Stromal cell of bone marrow (primary cell): ENCODE results near the gene ADAMTS17.
A peak's percentile ranks its signal among the peaks of the same experiment; 100 is the strongest.
"Not testable (repeated sequence)": the region's sequence is repeated elsewhere in the genome, so short reads cannot be mapped to it uniquely, and the experiment has no call there.

Source experiments
- DNase-seq: peaks from one replicate; pipeline ENCODE4 v3.0.0-alpha.2; 2012; ENCODE audit warnings: low read depth

ADAMTS17 gene

DNA sequence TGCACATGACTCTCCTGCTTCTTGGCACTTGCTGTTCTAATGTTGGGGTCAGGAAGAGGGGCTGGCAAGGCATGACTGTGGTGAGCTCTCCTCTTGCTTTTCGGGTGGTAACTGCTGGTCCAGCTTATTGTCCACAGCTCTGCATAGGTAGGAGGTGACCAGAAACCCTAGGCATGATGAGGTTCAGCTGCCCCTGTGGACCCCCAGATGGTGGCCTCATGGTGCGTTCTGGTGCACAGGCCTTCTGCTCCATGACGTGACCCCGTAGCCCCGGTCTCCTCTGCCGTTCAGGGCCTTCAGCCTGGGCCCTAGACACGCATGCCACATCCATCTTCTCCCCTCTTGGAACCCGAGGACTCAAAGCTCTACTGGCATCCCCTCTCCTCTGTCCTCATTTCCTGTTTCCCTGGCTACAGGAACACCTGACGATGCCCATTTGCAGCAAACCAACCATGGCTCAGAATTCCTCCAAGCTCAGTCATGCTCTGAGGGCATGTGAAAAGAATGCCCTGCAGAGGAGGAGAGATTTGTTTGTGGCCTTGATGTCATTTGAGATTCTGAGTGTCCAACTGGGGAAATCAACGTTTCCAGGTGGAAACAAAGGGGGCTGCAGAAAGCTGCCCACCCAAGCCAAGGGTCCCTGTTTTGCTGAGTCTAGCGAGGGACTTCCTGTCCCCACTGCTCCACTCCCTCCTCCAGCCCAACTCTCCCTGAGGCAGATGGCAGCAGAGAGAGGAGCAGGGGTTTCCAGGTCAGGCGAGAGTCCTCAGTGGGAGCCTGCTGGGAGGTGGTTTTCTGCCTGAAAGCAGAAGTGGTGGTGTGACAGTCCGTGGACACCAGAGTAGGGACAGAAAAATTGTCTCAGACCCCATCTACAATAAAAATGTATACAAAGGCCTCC is 409.8 kb downstream of the ADAMTS17 start:
- DNase-seq = no peak

DNA sequence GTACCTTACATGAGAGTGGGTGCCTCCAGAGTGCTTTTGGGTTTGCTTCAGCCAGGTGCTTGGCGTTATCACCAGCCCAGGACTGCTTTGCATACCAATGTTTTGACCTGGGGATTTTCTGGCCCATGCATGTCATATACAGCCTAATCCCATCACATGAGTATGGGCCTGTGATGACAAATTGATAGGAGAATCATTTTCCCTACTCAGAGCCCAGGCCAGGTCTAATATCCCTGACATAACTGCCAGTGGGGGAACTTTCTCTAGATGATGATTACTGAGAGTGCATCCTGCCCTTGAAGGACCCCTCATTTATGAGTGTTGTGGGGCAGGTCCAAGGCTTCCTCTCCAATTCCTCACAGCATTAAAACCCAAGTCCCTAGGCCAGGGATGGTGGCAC is 411.1 kb downstream of the ADAMTS17 start:
- DNase-seq = no peak

DNA sequence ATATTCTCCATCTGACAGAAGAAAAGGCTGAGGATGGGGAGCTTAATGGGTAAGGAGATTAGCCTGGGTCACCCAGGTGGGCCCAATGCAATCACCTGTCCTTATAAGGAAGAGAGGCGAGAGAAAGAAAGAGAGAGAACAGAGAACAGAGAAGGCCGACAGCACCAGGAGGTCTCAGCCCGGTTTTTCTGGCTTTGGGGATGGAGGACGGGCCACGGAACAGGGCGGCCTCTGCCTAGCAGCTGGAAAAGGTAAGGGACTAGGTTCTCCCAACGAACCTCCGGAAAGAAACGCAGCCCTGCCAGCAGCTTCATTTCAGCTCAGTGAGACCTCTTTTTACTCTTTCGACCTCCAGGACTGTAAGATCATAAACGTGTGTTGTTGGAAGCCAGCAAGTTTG is 412.5 kb downstream of the ADAMTS17 start:
- no peak for DNase-seq

DNA sequence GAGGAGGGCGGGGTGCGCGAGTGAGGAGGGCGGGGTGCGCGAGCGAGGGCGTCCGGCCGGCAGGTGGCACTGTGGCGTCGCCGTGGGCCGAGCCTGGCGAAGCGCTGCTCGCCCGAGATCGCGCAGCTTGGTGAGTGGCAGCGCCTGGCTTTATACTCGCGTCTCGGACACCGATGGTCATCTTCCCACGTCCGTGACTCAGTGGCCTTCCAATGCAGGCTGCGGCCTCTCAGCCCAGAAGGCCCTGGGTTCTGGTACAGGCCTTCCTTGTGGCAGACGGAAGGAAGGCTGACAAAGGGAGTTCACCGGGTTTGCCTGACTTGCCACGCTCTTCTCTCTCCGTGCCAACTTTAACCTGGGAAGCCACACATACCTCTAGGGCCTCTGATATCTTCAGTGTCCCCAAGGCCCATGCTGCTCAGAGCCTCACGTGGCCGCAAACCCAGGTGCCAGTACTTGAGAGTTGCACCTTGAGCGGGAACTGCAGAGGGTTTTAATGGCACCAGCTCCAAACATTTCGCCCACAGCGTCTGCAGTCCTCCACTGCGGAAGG is 413.3 kb downstream of the ADAMTS17 start:
- DNase-seq = peak; percentile 54

DNA sequence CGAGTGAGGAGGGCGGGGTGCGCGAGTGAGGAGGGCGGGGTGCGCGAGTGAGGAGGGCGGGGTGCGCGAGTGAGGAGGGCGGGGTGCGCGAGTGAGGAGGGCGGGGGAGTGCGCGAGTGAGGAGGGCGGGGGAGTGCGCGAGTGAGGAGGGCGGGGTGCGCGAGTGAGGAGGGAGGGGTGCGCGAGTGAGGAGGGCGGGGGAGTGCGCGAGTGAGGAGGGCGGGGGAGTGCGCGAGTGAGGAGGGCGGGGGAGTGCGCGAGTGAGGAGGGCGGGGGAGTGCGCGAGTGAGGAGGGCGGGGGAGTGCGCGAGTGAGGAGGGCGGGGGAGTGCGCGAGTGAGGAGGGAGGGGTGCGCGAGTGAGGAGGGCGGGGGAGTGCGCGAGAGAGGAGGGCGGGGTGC is 415.2 kb downstream of the ADAMTS17 start:
- not testable (repeated sequence) for DNase-seq

DNA sequence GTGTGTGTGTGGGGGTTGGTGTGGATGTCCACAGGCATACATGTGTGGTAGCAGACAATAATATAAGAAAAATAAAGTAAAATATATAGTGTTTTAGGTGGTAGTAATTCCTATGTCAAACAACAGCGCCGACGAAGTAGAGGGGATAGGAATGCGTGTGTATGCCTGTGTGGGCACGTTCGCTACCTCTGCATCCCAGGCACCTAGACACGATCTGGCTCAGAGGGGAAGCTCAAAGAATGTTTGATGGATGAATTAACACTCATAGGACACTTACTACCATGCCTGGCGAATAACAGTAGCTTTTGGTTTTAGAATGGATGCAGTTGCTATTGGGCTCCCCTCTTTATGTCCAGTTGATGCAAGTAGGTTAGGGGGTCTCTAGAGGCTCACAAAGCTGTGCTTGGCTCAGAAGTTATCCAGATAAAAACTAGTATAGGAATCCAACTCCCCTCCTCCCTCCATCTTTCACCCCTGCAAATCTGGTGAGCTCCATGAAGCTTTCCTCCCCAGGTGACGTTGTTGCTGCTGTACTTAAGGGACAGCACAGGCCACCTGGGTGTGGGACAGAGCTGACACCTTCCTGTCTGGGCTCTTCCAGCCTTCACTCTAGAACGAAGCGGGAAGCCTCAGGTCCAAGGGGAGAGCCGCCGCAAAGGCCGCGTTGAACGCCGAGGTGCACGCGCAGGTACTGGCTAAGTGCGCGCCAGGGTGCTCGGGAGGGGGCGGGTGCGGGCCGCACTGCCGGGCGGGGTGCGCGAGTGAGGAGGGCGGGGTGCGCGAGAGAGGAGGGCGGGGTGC is 415.9 kb downstream of the ADAMTS17 start:
- DNase-seq = no peak

DNA sequence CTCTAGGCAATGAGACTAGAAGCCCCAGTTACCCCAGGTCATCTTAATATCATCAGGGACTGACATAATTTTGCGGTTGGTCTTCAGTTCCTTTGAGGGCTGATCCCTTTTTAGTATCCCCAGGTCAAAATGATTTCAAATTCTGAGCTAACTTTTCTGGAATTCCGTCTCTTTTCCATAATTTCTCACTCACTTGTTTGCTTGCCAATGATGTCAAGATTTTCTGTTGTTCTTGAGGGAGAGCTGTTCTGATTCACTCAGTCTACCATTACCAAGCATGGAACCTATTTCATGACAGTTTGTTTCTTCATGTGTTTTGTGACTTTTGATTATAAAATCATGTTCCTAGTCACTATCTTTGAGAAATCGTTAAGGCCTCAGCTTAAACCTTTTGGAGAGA is 418.1 kb downstream of the ADAMTS17 start:
- DNase-seq = peak; percentile 26
